Stimulated activated CD4-positive, alpha-beta T cell treated with anti-CD3 and anti-CD28 coated beads, Interleukin-2, amount 100 ng/mL, for 4 hours (primary cell): ENCODE data around the gene SYTL3.

Experiments
- DNase-seq: peaks from one replicate; pipeline ENCODE4 v3.0.0-alpha.2; 2020; ENCODE audit warnings: low read depth

Gene SYTL3

GRCh38 chr6:158760618-158761250 is 110.9 kb downstream of the SYTL3 start:
- DNase-seq = no peak

DNA sequence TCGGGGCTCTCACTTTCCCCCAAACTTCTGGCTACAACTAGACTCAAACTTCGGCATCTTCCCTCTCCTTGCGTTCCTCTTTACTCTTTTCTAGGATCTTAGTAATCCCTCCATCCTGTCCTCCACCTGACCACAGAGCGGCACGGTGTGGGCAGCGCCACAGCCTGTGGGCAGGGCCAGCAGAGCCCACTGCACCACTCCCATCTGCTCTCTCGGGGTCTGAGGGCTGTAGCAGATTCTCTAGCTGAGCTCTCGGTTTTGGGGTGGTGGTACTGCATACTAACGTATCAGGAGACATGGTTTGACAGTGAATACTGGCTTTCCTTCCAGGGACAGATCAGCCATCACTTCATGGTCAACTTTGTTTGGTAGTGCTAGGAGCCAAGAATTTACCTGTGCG is 111.9 kb downstream of the SYTL3 start:
- DNase-seq = no peak

DNA sequence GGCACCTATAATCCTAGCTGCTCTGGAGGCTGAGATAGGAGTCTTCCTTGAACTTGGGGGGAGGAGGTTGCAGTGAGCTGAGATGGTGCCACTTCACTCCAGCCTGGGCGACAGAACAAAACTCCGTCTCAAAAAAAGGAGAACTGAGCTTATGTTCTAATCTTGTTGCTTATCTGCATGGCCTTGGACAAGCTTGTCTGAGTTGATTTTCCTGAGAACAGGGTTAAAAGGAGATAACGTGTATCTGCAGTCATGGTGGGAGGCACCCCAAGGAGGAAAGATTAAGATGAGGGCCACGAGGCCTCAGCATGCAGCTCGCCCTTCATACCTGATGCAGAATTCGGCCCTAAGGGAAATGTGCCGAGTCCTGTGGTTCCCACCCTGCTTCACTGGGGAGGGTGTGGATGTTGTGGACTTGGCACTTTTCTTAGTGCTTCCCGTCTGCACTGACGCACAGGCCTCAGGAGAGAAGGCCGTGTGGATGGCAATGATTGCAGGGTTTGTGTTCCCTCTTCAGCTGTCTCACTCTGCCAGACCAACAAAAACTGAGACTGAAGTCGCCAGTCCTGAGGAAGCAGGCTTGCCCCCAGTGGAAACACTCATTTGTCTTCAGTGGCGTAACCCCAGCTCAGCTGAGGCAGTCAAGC is 113.1 kb downstream of the SYTL3 start:
- DNase-seq = no peak

- DNase-seq = no peak
These were observed 113.8 kb downstream of the SYTL3 start for GRCh38 chr6:158763434-158764182.

DNA sequence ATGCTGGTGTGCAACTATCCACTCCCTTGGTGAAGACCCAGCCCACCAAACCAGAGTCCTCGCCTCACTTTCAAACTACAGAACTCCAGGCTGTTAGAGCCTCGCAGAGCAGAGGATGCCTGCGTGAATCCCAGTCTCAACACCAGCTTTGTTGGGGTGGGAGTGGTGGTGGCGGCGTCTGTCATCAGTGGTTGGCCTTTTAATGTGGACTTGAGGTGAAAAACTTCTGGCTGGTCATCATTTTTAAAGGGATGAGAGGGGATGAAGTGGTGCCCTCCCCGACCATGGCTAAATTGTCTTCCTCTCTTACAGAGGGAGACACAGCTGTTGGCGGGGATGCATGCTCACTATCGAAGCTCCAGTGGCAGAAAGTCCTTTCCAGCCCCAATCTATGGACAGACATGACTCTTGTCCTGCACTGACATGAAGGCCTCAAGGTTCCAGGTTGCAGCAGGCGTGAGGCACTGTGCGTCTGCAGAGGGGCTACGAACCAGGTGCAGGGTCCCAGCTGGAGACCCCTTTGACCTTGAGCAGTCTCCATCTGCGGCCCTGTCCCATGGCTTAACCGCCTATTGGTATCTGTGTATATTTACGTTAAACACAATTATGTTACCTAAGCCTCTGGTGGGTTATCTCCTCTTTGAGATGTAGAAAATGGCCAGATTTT is 114.5 kb downstream of the SYTL3 start:
- no peak for DNase-seq

GRCh38 chr6:158764926-158765325 is 115.1 kb downstream of the SYTL3 start:
- no peak for DNase-seq

GRCh38 chr6:158765499-158766068 is 115.7 kb downstream of the SYTL3 start:
- DNase-seq = no peak

DNA sequence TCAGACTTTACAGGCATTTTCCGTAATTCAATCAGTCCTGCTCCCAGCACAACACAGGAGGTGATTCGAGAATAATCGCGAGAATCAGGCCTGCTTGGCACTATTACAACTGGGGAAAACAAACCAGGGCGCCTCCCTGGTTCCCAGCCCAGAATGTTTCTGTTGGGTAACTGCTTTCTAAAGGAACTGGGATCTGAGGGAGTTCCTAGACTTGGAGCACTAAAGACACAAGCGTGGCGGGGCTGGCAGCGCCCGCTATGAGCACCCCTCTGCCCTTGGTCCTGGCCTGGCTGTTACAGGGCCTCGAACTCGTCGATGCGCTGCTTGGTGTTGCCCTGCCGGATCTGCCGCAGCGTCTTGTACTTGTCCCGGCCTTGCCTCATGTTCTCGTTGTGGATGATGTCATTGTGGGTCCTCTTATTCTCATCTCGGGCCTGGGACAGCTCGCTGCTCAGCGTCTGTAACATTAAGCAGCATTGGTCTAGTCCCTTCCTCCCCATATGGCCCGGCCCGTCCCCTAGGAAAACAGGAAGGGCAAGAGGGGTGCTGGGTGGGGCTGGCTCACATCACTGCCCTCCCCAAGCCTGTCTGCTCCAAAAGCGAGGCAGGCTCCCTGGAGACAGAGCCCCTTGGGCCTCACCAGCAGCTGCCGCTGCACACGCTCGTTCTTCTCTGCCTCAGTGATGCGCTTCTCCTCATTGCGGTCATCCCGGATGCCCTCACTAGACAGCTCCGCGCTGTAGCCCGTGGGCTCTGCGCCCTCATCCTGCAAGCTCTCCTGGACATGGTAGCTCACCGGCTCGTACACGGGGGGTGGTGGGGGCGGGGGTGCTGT is 117.0 kb downstream of the SYTL3 start:
- DNase-seq = no peak

- no peak for DNase-seq
These were observed 117.9 kb downstream of the SYTL3 start for GRCh38 chr6:158767709-158768108.

GRCh38 chr6:158768436-158768835 is 118.6 kb downstream of the SYTL3 start:
- DNase-seq = no peak

DNA sequence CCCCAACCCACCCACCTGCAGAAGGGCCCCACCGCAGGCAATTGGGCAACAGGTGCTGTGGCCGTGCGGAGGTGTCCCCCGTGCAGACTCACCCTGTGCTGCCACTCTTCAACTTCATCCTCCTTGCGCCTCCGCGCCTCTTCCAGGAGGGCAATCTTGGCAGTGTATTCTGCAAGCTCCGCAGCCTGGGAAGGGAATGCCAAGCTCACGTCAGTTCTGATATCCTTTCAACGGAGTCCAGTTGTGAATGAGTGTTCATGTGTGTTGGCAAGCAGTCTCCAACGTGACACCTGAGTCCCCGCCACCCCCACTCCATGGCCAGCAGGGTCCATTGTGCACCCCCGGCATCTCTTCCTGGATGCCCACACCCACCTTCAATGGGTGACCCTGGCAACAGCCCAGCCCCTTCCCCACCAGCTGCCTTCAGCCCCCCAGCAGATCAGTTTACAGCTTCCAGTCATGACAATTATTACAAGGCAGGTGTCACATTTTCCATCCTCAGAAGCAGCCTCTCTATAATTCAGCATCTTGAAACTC is 119.4 kb downstream of the SYTL3 start:
- no peak for DNase-seq

DNA sequence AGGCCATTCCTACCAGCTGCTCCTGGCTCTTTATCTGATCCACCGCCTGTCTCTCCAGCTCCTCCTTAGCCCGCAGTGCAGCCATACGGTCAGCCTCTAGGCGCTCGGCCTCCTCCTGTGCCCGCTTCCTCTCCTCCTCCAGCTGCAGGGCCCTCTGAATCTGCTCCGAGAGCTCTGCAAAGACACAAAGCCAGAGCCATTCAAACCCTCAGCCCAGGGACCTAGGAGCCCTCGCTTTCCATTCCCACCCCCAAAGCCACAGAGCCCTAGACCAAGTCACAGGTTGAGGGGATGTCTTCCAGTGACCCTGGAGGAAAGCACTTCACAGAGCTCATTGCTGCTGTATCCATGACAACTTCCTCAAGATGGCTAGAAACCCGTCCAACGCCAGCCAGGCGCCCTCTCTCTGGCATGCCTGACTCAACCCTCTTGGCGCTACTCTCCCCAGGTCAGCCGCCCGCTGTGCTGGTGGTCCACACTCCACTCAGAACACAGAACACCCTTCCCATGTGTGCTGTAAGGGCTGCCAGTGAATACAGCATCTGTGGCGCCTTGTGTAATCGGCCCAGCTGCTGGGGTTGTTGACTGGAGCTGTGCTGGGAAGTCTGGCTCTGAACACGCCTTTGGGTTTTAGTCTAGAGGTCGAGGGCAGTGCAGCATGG is 120.0 kb downstream of the SYTL3 start:
- DNase-seq = no peak

GRCh38 chr6:158770533-158771330 is 120.9 kb downstream of the SYTL3 start:
- DNase-seq = no peak

- no peak for DNase-seq
These were observed 121.7 kb downstream of the SYTL3 start for GRCh38 chr6:158771399-158772152.

- no peak for DNase-seq
These were observed 122.3 kb downstream of the SYTL3 start for GRCh38 chr6:158772172-158772571.

DNA sequence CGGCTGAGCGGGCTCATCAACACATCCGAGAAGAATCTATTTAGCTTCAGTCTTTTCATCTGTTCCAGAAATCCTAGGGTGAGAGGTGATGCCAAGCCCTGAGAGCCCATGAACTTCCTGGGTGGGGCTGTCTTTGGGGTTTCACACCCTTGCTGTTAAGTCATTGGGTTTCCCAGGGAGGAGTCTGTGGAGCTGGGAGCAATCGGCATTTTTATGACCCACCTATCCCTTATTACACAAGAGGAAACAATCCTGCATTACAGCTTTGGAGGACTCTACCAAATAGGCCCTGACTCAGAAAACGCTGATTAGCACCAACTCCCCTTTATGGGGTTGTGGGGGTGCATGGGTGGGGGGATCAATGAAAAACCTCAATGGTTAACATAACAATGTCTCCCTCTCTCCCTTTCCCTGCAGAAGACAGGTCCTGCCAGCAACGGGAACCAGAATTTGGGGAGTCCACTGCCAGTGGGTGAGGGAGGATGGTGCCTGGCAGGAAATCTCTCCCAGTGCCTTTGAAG is 123.1 kb downstream of the SYTL3 start:
- no peak for DNase-seq

DNA sequence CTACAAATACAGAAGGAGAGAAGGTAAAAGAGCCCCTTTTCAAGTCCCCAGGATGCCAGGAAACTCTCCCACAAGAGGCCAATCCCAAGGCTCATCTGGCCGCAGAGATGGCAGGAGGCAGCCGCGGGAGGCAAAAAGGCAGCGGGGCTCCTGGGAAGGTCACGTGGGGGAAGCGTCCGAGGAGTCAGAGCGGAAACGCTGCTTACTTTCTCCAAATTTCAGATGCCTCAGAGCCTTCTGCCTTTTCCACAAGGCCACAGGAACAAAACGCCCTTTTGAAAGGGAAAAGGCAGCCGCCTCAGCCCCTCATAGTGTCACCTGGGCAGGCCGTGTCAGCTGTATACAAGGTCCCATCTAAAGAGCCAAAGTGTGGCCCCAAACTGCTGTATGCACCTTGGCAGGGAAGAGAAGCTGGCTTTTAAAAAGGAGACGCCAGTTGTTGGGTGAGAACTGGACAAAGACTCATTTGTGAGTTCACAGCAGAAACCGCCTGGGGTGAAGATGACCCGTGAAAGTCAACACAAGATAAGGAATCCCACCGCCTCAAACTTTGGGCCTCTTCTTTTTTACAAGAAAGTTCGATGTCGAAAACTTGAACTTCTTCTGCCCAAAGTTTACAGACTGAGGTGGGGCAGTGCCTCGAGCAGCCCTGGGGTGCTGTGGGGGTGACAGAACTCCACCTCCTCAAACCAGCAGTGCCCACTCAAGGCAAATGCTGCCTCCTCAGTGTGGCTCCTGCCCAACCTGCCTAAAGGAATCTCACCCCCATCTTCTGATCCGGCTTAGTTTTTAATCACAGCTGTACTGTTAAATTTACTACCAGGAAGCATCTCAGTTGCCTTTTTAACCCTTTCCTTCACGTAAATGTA is 124.0 kb downstream of the SYTL3 start:
- DNase-seq = no peak
